Loucy (cell line): ENCODE data around the gene PLCH1.

Experiments
- EZH2phosphoT487 ChIP-seq: fragments of 200-600 bp; IDR thresholded peaks from 2 replicates; pipeline ENCODE4 v1.6.1; 2018; ENCODE audit warnings: antibody characterized with exemption, mild to moderate bottlenecking, moderate library complexity, borderline replicate concordance
- TF ChIP-seq, protein P1 (sequence below): fragments of 200-600 bp; sonication (generic); conservative IDR thresholded peaks from 2 replicates; pipeline ENCODE4 v1.5.1; 2014; ENCODE audit warnings: mild to moderate bottlenecking, antibody characterized with exemption, low read length

- TF ChIP-seq, protein P1, sequence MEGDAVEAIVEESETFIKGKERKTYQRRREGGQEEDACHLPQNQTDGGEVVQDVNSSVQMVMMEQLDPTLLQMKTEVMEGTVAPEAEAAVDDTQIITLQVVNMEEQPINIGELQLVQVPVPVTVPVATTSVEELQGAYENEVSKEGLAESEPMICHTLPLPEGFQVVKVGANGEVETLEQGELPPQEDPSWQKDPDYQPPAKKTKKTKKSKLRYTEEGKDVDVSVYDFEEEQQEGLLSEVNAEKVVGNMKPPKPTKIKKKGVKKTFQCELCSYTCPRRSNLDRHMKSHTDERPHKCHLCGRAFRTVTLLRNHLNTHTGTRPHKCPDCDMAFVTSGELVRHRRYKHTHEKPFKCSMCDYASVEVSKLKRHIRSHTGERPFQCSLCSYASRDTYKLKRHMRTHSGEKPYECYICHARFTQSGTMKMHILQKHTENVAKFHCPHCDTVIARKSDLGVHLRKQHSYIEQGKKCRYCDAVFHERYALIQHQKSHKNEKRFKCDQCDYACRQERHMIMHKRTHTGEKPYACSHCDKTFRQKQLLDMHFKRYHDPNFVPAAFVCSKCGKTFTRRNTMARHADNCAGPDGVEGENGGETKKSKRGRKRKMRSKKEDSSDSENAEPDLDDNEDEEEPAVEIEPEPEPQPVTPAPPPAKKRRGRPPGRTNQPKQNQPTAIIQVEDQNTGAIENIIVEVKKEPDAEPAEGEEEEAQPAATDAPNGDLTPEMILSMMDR: no peak
- no peak for TF ChIP-seq EZH2phosphoT487
Observed at GRCh38 chr3:155424323-155424710, 320.6 kb downstream of the PLCH1 start.
